SK-N-SH (cell line): ENCODE measurements around the gene ZNF80. TPM values are rescaled to one million over a fixed set of nuclear protein-coding genes. Genes with fewer than 3 reads are reported as not detected.

Experiments used
- CTCF ChIA-PET: fragments of 300-600, 350-600 bp; formaldehyde crosslinking; extraction: SDS; loops from one replicate; lab custom pipeline; 2021; lab: Yijun Ruan, JAX
- POLR2A ChIA-PET: fragments of 350-600 bp; sonication (Branson Sonifier 250); formaldehyde crosslinking; extraction: SDS; loops from one replicate; lab custom pipeline; 2020; ENCODE audit warnings: antibody characterized with exemption, inconsistent platforms; lab: Yijun Ruan, JAX
- DNase-seq: peaks from one replicate; pipeline ENCODE4 v3.0.0; 2012
- H2AFZ ChIP-seq: fragments of 200-600 bp; sonication (generic); 2 replicates; pipeline ENCODE4 v1.8.1; 2016; ENCODE audit warnings: antibody characterized with exemption, mild to moderate bottlenecking, low read depth
- H3F3A ChIP-seq: fragments of 200-600 bp; sonication (generic); replicated peaks from 2 replicates; pipeline ENCODE3; 2016; ENCODE audit warnings: antibody characterized with exemption, mild to moderate bottlenecking; ENCODE audit not compliant: insufficient read depth
- H3K27ac ChIP-seq, 2 experiments: fragments of 200-500 bp in 1 of 2; fragments of 200-600 bp in 1 of 2; sonication (Bioruptor generic) in 1 of 2; sonication (generic), shearing (Covaris generic) in 1 of 2; 2 replicates each; pipeline versions ENCODE4 v1.5.1 to v1.6.1; 2014 to 2016; ENCODE audit warnings: low read depth in 2 of 2, inconsistent platforms in 1 of 2, low read length in 1 of 2, mild to moderate bottlenecking in 1 of 2, mixed read lengths in 1 of 2
- H3K27me3 ChIP-seq: fragments of 200-600 bp; sonication (generic), shearing (Covaris generic); 2 replicates; pipeline ENCODE4 v1.6.1; 2016; ENCODE audit warnings: mixed run types; ENCODE audit not compliant: insufficient read depth
- H3K36me3 ChIP-seq, 2 experiments: fragments of 200-500 bp in 1 of 2; fragments of 200-600 bp in 1 of 2; sonication (Bioruptor generic) in 1 of 2; sonication (generic) in 1 of 2; replicated peaks in 1 of 2; 2 replicates each; pipeline versions ENCODE3 to v1.5.1; 2014 to 2016; ENCODE audit warnings: low read length in 1 of 2, mild to moderate bottlenecking in 1 of 2; ENCODE audit not compliant: insufficient read depth in 2 of 2, control insufficient read depth in 1 of 2
- H3K4me1 ChIP-seq, 2 experiments: fragments of 200-500 bp in 1 of 2; fragments of 200-600 bp in 1 of 2; sonication (Bioruptor generic) in 1 of 2; sonication (generic), shearing (Covaris generic) in 1 of 2; 2 replicates each; pipeline versions ENCODE4 v1.5.1 to v1.6.1; 2014 to 2016; ENCODE audit warnings: low read depth in 1 of 2, low read length in 1 of 2, mixed run types in 1 of 2; ENCODE audit not compliant: insufficient read depth in 2 of 2, control insufficient read depth in 1 of 2
- H3K4me2 ChIP-seq: fragments of 200-600 bp; sonication (generic), shearing (Covaris generic); 2 replicates; pipeline ENCODE4 v1.6.1; 2017; ENCODE audit warnings: mixed run types
- H3K4me3 ChIP-seq, 2 experiments: fragments of 200-500 bp in 1 of 2; fragments of 200-600 bp in 1 of 2; sonication (Bioruptor generic) in 1 of 2; sonication (generic), shearing (Covaris generic) in 1 of 2; 2 replicates each; pipeline versions ENCODE4 v1.5.1 to v1.8.1; 2014 to 2016; ENCODE audit warnings: low read depth in 2 of 2, inconsistent platforms in 1 of 2, low read length in 1 of 2, mild to moderate bottlenecking in 1 of 2, mixed read lengths in 1 of 2, moderate library complexity in 1 of 2
- H3K79me2 ChIP-seq: fragments of 200-600 bp; sonication (generic); 2 replicates; pipeline ENCODE4 v1.8.1; 2017; ENCODE audit warnings: mild to moderate bottlenecking; ENCODE audit not compliant: insufficient read depth
- H3K9ac ChIP-seq: fragments of 200-600 bp; sonication (generic); 2 replicates; pipeline ENCODE4 v1.6.1; 2017; ENCODE audit warnings: mixed run types
- H3K9me2 ChIP-seq: fragments of 200-600 bp; sonication (generic); 2 replicates; pipeline ENCODE4 v1.6.1; 2017; ENCODE audit warnings: mixed run types
- H3K9me3 ChIP-seq: fragments of 200-600 bp; sonication (generic); 2 replicates; pipeline ENCODE4 v1.6.1; 2017; ENCODE audit warnings: mixed run types, mild to moderate bottlenecking, moderate library complexity
- H4K20me1 ChIP-seq: fragments of 200-600 bp; sonication (generic); 2 replicates; pipeline ENCODE4 v1.6.1; 2017; ENCODE audit warnings: mild to moderate bottlenecking, mixed run types; ENCODE audit not compliant: insufficient read depth
- EP300 ChIP-seq, 2 experiments: IDR thresholded peaks; 2 replicates each; pipeline versions ENCODE4 v1.4.0 to v1.6.1; 2012; ENCODE audit warnings: borderline replicate concordance in 1 of 2, low read depth in 1 of 2, low read length in 1 of 2
- EZH2phosphoT487 ChIP-seq: fragments of 200-600 bp; sonication (generic); IDR thresholded peaks from 2 replicates; pipeline ENCODE4 v1.6.1; 2017; ENCODE audit warnings: low read depth, mixed run types, mild to moderate bottlenecking, antibody characterized with exemption, moderate library complexity, borderline replicate concordance
- GABPA ChIP-seq: IDR thresholded peaks from 2 replicates; pipeline ENCODE4 v1.4.0; 2012; ENCODE audit warnings: low read depth, mild to moderate bottlenecking
- MXI1 ChIP-seq: IDR thresholded peaks from 2 replicates; pipeline ENCODE4 v1.6.1; 2012; ENCODE audit warnings: mild to moderate bottlenecking, low read depth, low read length, improper control_type of control experiment
- NFIC ChIP-seq: IDR thresholded peaks from 2 replicates; pipeline ENCODE4 v1.4.0; 2012; ENCODE audit warnings: borderline replicate concordance
- NRF1 ChIP-seq: IDR thresholded peaks from 2 replicates; pipeline ENCODE4 v1.6.1; 2012; ENCODE audit warnings: low read depth, mild to moderate bottlenecking, low read length
- WGBS: methylation state at CpG from one replicate; pipeline ENCODE4 v1.1.6; 2017; ENCODE audit warnings: low lambda C conversion rate; 5-methylcytosine and 5-hydroxymethylcytosine counted together
- polyA plus RNA-seq, 3 experiments: library from polyadenylated mRNA; depleted of rRNA; stranded (reverse); fragments of >200 nt; gene quantifications; 2 replicates each; pipeline ENCODE4 v1.2.3, GENCODE V29; 2012
- TF ChIP-seq, protein P1 (sequence below): fragments of 150-350 bp; IDR thresholded peaks from 2 replicates; pipeline ENCODE4 v1.6.1; 2016; ENCODE audit warnings: mild to moderate bottlenecking, low read depth, low read length
- TF ChIP-seq, protein P2 (sequence below): IDR thresholded peaks from 2 replicates; pipeline ENCODE4; 2012
- TF ChIP-seq, protein P3 (sequence below): fragments of 200-600 bp; sonication (generic); IDR thresholded peaks from 2 replicates; pipeline ENCODE4 v1.6.1; 2017; ENCODE audit warnings: antibody characterized with exemption, mild to moderate bottlenecking, moderate library complexity
- TF ChIP-seq, protein P4 (sequence below): IDR thresholded peaks from 2 replicates; pipeline ENCODE4 v1.4.0; 2012; ENCODE audit warnings: low read depth

The ZNF80 gene
- polyA plus RNA-seq, 1 of the 3 experiments (the other 2 are of a cell fraction): not detected

DNA sequence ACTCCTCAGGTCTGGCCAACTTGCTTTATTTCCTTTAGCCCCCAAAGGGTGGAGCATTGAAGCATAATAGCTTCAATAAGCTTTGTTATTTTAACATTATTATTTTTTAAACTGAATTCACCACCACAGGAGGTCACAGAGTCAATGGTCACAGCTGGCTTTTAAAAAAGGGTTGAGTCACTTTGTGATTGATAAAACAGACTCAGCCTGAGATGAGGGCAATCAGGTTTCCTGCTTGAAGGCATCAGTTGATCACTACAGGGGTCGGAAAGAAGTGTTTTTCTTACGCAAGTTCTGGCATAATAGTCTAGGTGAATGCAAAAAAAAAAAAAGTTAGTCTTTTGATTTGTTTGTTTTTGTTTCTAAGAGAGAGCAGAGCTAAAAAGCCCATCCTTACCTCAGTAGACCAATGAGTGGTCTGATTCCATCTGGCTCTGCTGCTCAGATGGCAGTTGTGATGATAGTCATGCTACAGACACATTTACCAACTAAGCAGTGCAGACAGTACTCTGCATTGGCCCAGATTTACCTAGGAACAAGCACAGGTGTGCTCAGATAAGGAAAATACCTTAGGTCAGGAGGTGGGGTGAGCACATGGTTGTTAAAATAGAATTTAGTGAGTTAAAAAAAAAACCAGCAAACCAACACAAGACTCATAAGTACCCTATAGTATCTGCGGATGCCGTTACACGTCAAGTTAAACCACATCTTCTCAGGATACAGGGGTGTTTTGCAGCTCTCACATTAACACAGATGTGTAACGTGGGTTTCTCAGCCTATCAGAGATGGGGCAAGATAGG, 22.6 kb downstream of the ZNF80 start:
- Histone ChIP-seq H3K9me3 (no peaks in the 10 kb centered on the region), H3K79me2 (no peaks in the 10 kb centered on the region), H2AFZ (no peak overlapping the region), H3K4me1 (peaks cover 3 to 19% of the 10 kb centered on the region in 2 experiments), H3K4me3 (peak overlapping the region; percentile 36 to 45; a peak in 3 of 4 replicates), H3K4me2 (peak overlapping the region; percentile 68), H4K20me1 (no peaks in the 10 kb centered on the region), H3F3A (no peaks in the 10 kb centered on the region), H3K9me2 (no peaks in the 10 kb centered on the region), H3K9ac (no peak overlapping the region), H3K27ac (peak overlapping the region in 1 of 2 experiments; percentile 23; a peak in 1 of 4 replicates), H3K27me3 (no peaks in the 10 kb centered on the region), H3K36me3 (no peaks in the 10 kb centered on the region)
- CTCF ChIA-PET: interaction anchor here (1.2 to 2.2 kb wide), 2 partner anchors 11 to 84 kb away, joined by 3 to 6 read pairs; no protein-coding TSS in a partner anchor
- 88% methylated on average over 6 of the region's 6 CpGs for WGBS
- POLR2A ChIA-PET: no interaction called here
- TF ChIP-seq, protein P1, sequence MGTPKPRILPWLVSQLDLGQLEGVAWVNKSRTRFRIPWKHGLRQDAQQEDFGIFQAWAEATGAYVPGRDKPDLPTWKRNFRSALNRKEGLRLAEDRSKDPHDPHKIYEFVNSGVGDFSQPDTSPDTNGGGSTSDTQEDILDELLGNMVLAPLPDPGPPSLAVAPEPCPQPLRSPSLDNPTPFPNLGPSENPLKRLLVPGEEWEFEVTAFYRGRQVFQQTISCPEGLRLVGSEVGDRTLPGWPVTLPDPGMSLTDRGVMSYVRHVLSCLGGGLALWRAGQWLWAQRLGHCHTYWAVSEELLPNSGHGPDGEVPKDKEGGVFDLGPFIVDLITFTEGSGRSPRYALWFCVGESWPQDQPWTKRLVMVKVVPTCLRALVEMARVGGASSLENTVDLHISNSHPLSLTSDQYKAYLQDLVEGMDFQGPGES: no peak
- no peak for TF ChIP-seq EP300 (IDR thresholded peaks at IDR 0.05; ENCODE audit: borderline replicate concordance in 1 of 2, low read depth in 1 of 2, low read length in 1 of 2)
- no peak for TF ChIP-seq MXI1
- TF ChIP-seq, protein P2, sequence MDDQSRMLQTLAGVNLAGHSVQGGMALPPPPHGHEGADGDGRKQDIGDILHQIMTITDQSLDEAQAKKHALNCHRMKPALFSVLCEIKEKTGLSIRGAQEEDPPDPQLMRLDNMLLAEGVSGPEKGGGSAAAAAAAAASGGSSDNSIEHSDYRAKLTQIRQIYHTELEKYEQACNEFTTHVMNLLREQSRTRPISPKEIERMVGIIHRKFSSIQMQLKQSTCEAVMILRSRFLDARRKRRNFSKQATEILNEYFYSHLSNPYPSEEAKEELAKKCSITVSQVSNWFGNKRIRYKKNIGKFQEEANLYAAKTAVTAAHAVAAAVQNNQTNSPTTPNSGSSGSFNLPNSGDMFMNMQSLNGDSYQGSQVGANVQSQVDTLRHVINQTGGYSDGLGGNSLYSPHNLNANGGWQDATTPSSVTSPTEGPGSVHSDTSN: no peak
- no peak for TF ChIP-seq NRF1
- no peak for TF ChIP-seq GABPA
- no peak for TF ChIP-seq NFIC
- TF ChIP-seq, protein P3, sequence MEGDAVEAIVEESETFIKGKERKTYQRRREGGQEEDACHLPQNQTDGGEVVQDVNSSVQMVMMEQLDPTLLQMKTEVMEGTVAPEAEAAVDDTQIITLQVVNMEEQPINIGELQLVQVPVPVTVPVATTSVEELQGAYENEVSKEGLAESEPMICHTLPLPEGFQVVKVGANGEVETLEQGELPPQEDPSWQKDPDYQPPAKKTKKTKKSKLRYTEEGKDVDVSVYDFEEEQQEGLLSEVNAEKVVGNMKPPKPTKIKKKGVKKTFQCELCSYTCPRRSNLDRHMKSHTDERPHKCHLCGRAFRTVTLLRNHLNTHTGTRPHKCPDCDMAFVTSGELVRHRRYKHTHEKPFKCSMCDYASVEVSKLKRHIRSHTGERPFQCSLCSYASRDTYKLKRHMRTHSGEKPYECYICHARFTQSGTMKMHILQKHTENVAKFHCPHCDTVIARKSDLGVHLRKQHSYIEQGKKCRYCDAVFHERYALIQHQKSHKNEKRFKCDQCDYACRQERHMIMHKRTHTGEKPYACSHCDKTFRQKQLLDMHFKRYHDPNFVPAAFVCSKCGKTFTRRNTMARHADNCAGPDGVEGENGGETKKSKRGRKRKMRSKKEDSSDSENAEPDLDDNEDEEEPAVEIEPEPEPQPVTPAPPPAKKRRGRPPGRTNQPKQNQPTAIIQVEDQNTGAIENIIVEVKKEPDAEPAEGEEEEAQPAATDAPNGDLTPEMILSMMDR: no peak
- no peak for TF ChIP-seq EZH2phosphoT487
- TF ChIP-seq, protein P4, sequence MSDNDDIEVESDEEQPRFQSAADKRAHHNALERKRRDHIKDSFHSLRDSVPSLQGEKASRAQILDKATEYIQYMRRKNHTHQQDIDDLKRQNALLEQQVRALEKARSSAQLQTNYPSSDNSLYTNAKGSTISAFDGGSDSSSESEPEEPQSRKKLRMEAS: no peak
- no peak for DNase-seq
